KMS-11 (cell line): ENCODE measurements around the gene TOR1AIP1.
A peak's percentile ranks its signal among the peaks of the same experiment; 100 is the strongest.

ENCODE experiments used
- H2AFZ ChIP-seq: fragments of 200-600 bp; sonication (generic); 2 replicates; pipeline ENCODE4 v1.6.1; 2016; ENCODE audit warnings: antibody characterized with exemption, mixed run types, low read depth
- H3K27ac ChIP-seq: fragments of 200-600 bp; sonication (generic); 2 replicates; pipeline ENCODE4 v1.6.1; 2016; ENCODE audit warnings: mild to moderate bottlenecking, mixed run types
- H3K27me3 ChIP-seq: fragments of 200-600 bp; sonication (generic); 2 replicates; pipeline ENCODE4 v1.6.1; 2017; ENCODE audit warnings: mild to moderate bottlenecking, low read depth, mixed run types, moderate library complexity; ENCODE audit not compliant: insufficient read depth
- H3K36me3 ChIP-seq: fragments of 200-600 bp; sonication (generic); 2 replicates; pipeline ENCODE4 v1.6.1; 2017; ENCODE audit warnings: mild to moderate bottlenecking, mixed run types; ENCODE audit not compliant: insufficient read depth
- H3K4me1 ChIP-seq: fragments of 200-600 bp; sonication (generic); 2 replicates; pipeline ENCODE4 v1.6.1; 2016; ENCODE audit warnings: mild to moderate bottlenecking, low read depth, mixed run types; ENCODE audit not compliant: poor library complexity, severe bottlenecking
- H3K4me2 ChIP-seq: fragments of 200-600 bp; sonication (generic); 2 replicates; pipeline ENCODE4 v1.7.0; 2016; ENCODE audit warnings: mild to moderate bottlenecking, mixed run types
- H3K4me3 ChIP-seq: fragments of 200-600 bp; sonication (generic); IDR thresholded peaks from 2 replicates; pipeline ENCODE4 v1.6.1; 2017; ENCODE audit warnings: low read depth, low read length, mixed read lengths; ENCODE audit not compliant: insufficient read depth
- H3K79me2 ChIP-seq: fragments of 200-600 bp; sonication (generic); 2 replicates; pipeline ENCODE4 v1.6.1; 2016; ENCODE audit warnings: low read depth, mixed run types; ENCODE audit not compliant: insufficient read depth
- H3K9ac ChIP-seq: fragments of 200-600 bp; sonication (generic); 2 replicates; pipeline ENCODE4 v1.6.1; 2016; ENCODE audit warnings: mild to moderate bottlenecking, mixed run types
- H4K20me1 ChIP-seq: fragments of 200-600 bp; sonication (generic); 2 replicates; pipeline ENCODE4 v1.6.1; 2016; ENCODE audit warnings: mild to moderate bottlenecking, mixed run types; ENCODE audit not compliant: insufficient read depth
- TF ChIP-seq, protein P1 (sequence below): fragments of 200-600 bp; sonication (generic); conservative IDR thresholded peaks from 2 replicates; pipeline ENCODE4 v1.6.1; 2017; ENCODE audit warnings: low read depth, mild to moderate bottlenecking, antibody characterized with exemption, low read length, moderate library complexity, mixed read lengths

Gene TOR1AIP1

GRCh38 chr1:179950651-179951050, 68.6 kb downstream of the TOR1AIP1 start:
- Histone ChIP-seq H2AFZ (no peak overlapping the region), H3K36me3 (no peaks in the 10 kb centered on the region), H3K4me3 (no peak overlapping the region), H3K4me2 (no peak overlapping the region), H3K79me2 (peaks cover 11% of the 10 kb centered on the region), H3K27me3 (no peaks in the 10 kb centered on the region), H3K4me1 (peaks cover 11% of the 10 kb centered on the region), H3K27ac (no peak overlapping the region), H4K20me1 (peaks cover 4% of the 10 kb centered on the region; the same call in 1 of the 2 replicates), H3K9ac (no peak overlapping the region)
- TF ChIP-seq, protein P1, sequence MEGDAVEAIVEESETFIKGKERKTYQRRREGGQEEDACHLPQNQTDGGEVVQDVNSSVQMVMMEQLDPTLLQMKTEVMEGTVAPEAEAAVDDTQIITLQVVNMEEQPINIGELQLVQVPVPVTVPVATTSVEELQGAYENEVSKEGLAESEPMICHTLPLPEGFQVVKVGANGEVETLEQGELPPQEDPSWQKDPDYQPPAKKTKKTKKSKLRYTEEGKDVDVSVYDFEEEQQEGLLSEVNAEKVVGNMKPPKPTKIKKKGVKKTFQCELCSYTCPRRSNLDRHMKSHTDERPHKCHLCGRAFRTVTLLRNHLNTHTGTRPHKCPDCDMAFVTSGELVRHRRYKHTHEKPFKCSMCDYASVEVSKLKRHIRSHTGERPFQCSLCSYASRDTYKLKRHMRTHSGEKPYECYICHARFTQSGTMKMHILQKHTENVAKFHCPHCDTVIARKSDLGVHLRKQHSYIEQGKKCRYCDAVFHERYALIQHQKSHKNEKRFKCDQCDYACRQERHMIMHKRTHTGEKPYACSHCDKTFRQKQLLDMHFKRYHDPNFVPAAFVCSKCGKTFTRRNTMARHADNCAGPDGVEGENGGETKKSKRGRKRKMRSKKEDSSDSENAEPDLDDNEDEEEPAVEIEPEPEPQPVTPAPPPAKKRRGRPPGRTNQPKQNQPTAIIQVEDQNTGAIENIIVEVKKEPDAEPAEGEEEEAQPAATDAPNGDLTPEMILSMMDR: no peak

DNA sequence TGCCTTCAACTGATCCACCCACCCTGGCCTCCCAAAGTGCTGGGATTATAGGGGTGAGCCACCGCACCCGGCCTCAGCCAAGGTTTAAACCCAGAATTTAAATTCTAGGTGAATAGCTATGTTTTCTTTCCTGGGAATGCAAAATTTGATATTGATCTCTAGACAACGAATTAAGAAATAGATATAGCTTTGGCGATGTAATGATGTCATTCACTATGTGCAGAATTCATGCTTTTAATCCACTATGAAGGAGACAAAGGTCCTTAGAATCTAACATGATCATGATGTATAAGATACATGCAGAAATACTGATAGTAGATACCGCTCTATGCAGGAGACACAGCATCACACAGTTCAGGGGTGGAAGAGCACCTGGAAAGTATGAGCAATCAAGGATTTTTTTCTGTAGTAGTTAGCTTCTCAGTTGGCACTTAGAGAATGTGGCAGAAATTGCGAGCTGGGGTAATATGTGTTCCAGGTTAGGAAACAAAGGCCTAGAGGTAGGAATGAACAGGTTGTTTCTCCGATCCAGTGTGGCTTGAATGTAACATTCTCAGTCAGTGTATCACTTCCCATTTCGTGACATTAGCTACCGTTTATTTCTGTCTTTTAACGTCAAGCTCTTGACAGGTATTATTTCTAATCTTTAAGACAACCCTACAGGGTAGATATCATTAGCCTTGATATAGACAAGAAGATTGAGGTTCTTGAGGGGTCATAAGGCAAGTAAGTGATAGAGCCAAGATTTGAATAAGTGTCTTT, 69.5 kb downstream of the TOR1AIP1 start:
- Histone ChIP-seq H2AFZ (no peak overlapping the region), H4K20me1 (peaks cover 4% of the 10 kb centered on the region; the same call in 1 of the 2 replicates), H3K4me2 (no peak overlapping the region), H3K9ac (no peak overlapping the region), H3K4me3 (no peak overlapping the region), H3K27me3 (no peaks in the 10 kb centered on the region), H3K79me2 (peaks cover 20% of the 10 kb centered on the region), H3K4me1 (peaks cover 17% of the 10 kb centered on the region), H3K27ac (no peak overlapping the region), H3K36me3 (no peaks in the 10 kb centered on the region)
- TF ChIP-seq, protein P1: no peak

GRCh38 chr1:179952186-179952585, 70.1 kb downstream of the TOR1AIP1 start:
- Histone ChIP-seq H3K9ac (no peak overlapping the region), H3K36me3 (no peaks in the 10 kb centered on the region), H3K27me3 (no peaks in the 10 kb centered on the region), H3K4me3 (no peak overlapping the region), H3K79me2 (peaks cover 26% of the 10 kb centered on the region), H3K4me1 (peaks cover 24% of the 10 kb centered on the region), H3K4me2 (no peak overlapping the region), H3K27ac (no peak overlapping the region), H4K20me1 (peaks cover 7% of the 10 kb centered on the region; the same call in 1 of the 2 replicates), H2AFZ (no peak overlapping the region)
- TF ChIP-seq, protein P1: no peak

GRCh38 chr1:179953974-179954492, 71.9 kb downstream of the TOR1AIP1 start:
- H3K36me3 ChIP-seq: no peaks in the 10 kb centered on the region
- peak overlapping the region; percentile 95 for H2AFZ ChIP-seq
- H4K20me1 ChIP-seq: peaks cover 21% of the 10 kb centered on the region; the same call in 1 of the 2 replicates
- H3K27ac ChIP-seq: peak overlapping the region; percentile 75
- peaks cover 45% of the 10 kb centered on the region for H3K79me2 ChIP-seq
- peak overlapping the region; percentile 4 for H3K4me3 ChIP-seq
- TF ChIP-seq, protein P1: peak; percentile 70
- peaks cover 34% of the 10 kb centered on the region for H3K4me1 ChIP-seq
- peak overlapping the region; percentile 67 for H3K4me2 ChIP-seq
- H3K27me3 ChIP-seq: no peaks in the 10 kb centered on the region
- peak overlapping the region; percentile 87 for H3K9ac ChIP-seq
